Sigmoid colon (tissue), 7 donors: ENCODE results near the gene PRAC2. TPM values are rescaled to one million over a fixed set of nuclear protein-coding genes. Genes with fewer than 3 reads are reported as not detected.

Source experiments
- DNase-seq: peaks from one replicate; pipeline ENCODE4 v3.0.0-alpha.2; 2019
- H3K27ac ChIP-seq, 4 donors: fragments of 200-600 bp; sonication (generic); one replicate each; pipeline ENCODE4 v1.5.1; 2016 to 2019; ENCODE audit warnings: mild to moderate bottlenecking in 1 of 4
- H3K27me3 ChIP-seq, 3 donors: fragments of 200-600 bp; sonication (generic); one replicate each; pipeline ENCODE4 v1.5.1; 2019; ENCODE audit warnings: mild to moderate bottlenecking in 1 of 3
- H3K36me3 ChIP-seq, 4 donors: fragments of 200-600 bp; sonication (generic); one replicate each; pipeline ENCODE4 v1.5.1; 2016 to 2019
- H3K4me1 ChIP-seq, 4 donors: fragments of 200-600 bp; sonication (generic); one replicate each; pipeline ENCODE4 v1.5.1; 2017 to 2019
- H3K4me3 ChIP-seq, 4 donors: fragments of 200-600 bp; sonication (generic); one replicate each; pipeline ENCODE4 v1.5.1; 2017 to 2019; ENCODE audit warnings: mild to moderate bottlenecking in 2 of 4, moderate library complexity in 1 of 4
- H3K9me3 ChIP-seq, 4 donors: fragments of 200-600 bp in 3 of 4; sonication (generic) in 3 of 4; one replicate each; pipeline versions ENCODE4 v1.5.1 to v1.6.1; 2013 to 2019
- CTCF ChIP-seq, 4 experiments: fragments of 450-650 bp in 3 of 4; fragments of 200-600 bp in 1 of 4; IDR thresholded peaks; one replicate each; pipeline ENCODE4 v1.5.1; 2016 to 2019; ENCODE audit warnings: antibody characterized with exemption in 4 of 4, mild to moderate bottlenecking in 3 of 4, moderate library complexity in 2 of 4
- EP300 ChIP-seq, 4 donors: sonication (generic); formaldehyde crosslinking; IDR thresholded peaks; one replicate each; pipeline ENCODE4 v1.6.1; 2017; ENCODE audit warnings: antibody characterized with exemption in 4 of 4
- POLR2A ChIP-seq, 2 donors: fragments of 450-650 bp; IDR thresholded peaks; one replicate each; pipeline ENCODE4 v1.6.1; 2016; ENCODE audit warnings: antibody characterized with exemption in 2 of 2, mild to moderate bottlenecking in 2 of 2, moderate library complexity in 2 of 2
- POLR2AphosphoS5 ChIP-seq, 4 donors: sonication (generic); formaldehyde crosslinking; IDR thresholded peaks; one replicate each; pipeline ENCODE4 v1.6.1; 2017; ENCODE audit warnings: antibody characterized with exemption in 4 of 4
- WGBS, 2 donors: extraction: QIAGEN DNeasy Blood & Tissue Kit; methylation state at CpG; one replicate each; pipeline ENCODE4 v1.1.7; 2013; 5-methylcytosine and 5-hydroxymethylcytosine counted together
- intact Hi-C: fragments of 100-400 bp; cut with DNase I; formaldehyde crosslinking; loops from one replicate; pipeline ENCODE4 v1.15.1; 2023
- polyA plus RNA-seq, 3 donors: library from polyadenylated mRNA; stranded (reverse); fragments of 200-250 nt; gene quantifications; one replicate each; pipeline ENCODE4 v1.2.3, GENCODE V29; 2013
- total RNA-seq, 4 donors: library from RNA; depleted of rRNA; stranded (reverse); fragments of >200 nt; gene quantifications; one replicate each; pipeline ENCODE4 v1.1.0, GENCODE V29; 2016
- donor health status: healthy with polysubstance abuse.
- donor health status: Bipolar disorder and iron deficiency.
- donor health status: healthy.

PRAC2 gene
- total and polyA plus RNA-seq, 7 donors = 2.1 to 20.3 (median 12.4) TPM; not detected in 3

GRCh38 chr17:48681609-48682008 lies 41.4 kb upstream of the PRAC2 start:
- TF ChIP-seq POLR2AphosphoS5 (IDR thresholded peaks at IDR 0.05) (no peak), POLR2A (IDR thresholded peaks at IDR 0.05) (no peak), CTCF (IDR thresholded peaks at IDR 0.05) (no peak), EP300 (IDR thresholded peaks at IDR 0.05) (no peak)
- no peak for DNase-seq
- intact Hi-C loops = no loop called here
- peaks cover 0 to 7% (median 6%) of the 10 kb centered on the region in 4 donors for H3K4me1 ChIP-seq
- WGBS, 2 donors = 96% methylated on average over 1 of the region's 1 CpG
- no peak overlapping the region for H3K4me3 ChIP-seq
- no peaks in the 10 kb centered on the region for H3K9me3 ChIP-seq
- peaks cover 3 to 33% (median 8%) of the 10 kb centered on the region in 3 donors for H3K27me3 ChIP-seq
- H3K27ac ChIP-seq = no peak overlapping the region
- no peaks in the 10 kb centered on the region for H3K36me3 ChIP-seq

GRCh38 chr17:48690655-48691054 lies 32.3 kb upstream of the PRAC2 start:
- 87% methylated on average over 5 of the region's 5 CpGs for WGBS, 2 donors
- DNase-seq = no peak
- Histone ChIP-seq H3K36me3 (no peaks in the 10 kb centered on the region), H3K27ac (no peak overlapping the region), H3K4me3 (no peak overlapping the region), H3K4me1 (no peaks in the 10 kb centered on the region), H3K27me3 (peaks cover 0 to 12% (median under 1%) of the 10 kb centered on the region in 3 donors), H3K9me3 (no peaks in the 10 kb centered on the region)
- intact Hi-C loops = no loop called here
- TF ChIP-seq CTCF (IDR thresholded peaks at IDR 0.05) (no peak), EP300 (IDR thresholded peaks at IDR 0.05) (no peak), POLR2AphosphoS5 (IDR thresholded peaks at IDR 0.05) (no peak), POLR2A (IDR thresholded peaks at IDR 0.05) (no peak)

- DNase-seq = no peak
- Histone ChIP-seq H3K36me3 (no peaks in the 10 kb centered on the region), H3K9me3 (no peaks in the 10 kb centered on the region), H3K27ac (no peak overlapping the region), H3K4me3 (no peak overlapping the region), H3K4me1 (no peaks in the 10 kb centered on the region), H3K27me3 (peaks cover 0 to 17% (median 9%) of the 10 kb centered on the region in 3 donors)
- no peak for TF ChIP-seq POLR2A (IDR thresholded peaks at IDR 0.05)
- no peak for TF ChIP-seq EP300 (IDR thresholded peaks at IDR 0.05)
- TF ChIP-seq POLR2AphosphoS5 (IDR thresholded peaks at IDR 0.05) = no peak
- no peak for TF ChIP-seq CTCF (IDR thresholded peaks at IDR 0.05)
- intact Hi-C loops = no loop called here
- WGBS, 2 donors = 90 to 94% methylated on average over 1 of the region's 1 CpG
Observed at GRCh38 chr17:48692049-48692448, 30.9 kb upstream of the PRAC2 start.

- no peak overlapping the region for H3K4me3 ChIP-seq
- H3K9me3 ChIP-seq = no peaks in the 10 kb centered on the region
- TF ChIP-seq POLR2A (IDR thresholded peaks at IDR 0.05) = no peak
- TF ChIP-seq CTCF (IDR thresholded peaks at IDR 0.05) = no peak
- no peak for TF ChIP-seq POLR2AphosphoS5 (IDR thresholded peaks at IDR 0.05)
- no peak for TF ChIP-seq EP300 (IDR thresholded peaks at IDR 0.05)
- no peaks in the 10 kb centered on the region for H3K4me1 ChIP-seq
- WGBS, 2 donors = 64 to 69% methylated on average over 1 of the region's 1 CpG
- H3K27ac ChIP-seq = no peak overlapping the region
- H3K36me3 ChIP-seq = no peaks in the 10 kb centered on the region
- no peak for DNase-seq
- peaks cover 0 to 22% (median 9%) of the 10 kb centered on the region in 3 donors for H3K27me3 ChIP-seq
- intact Hi-C loops = no loop called here
Observed at GRCh38 chr17:48693178-48693577, 29.8 kb upstream of the PRAC2 start.

GRCh38 chr17:48701864-48702532 lies 21.0 kb upstream of the PRAC2 start:
- no peak overlapping the region for H3K27ac ChIP-seq
- H3K9me3 ChIP-seq = no peaks in the 10 kb centered on the region
- no peaks in the 10 kb centered on the region for H3K4me1 ChIP-seq
- TF ChIP-seq EP300 (IDR thresholded peaks at IDR 0.05) (no peak), CTCF (IDR thresholded peaks at IDR 0.05) (no peak), POLR2AphosphoS5 (IDR thresholded peaks at IDR 0.05) (no peak), POLR2A (IDR thresholded peaks at IDR 0.05) (no peak)
- H3K27me3 ChIP-seq = peaks cover 0 to 70% (median 8%) of the 10 kb centered on the region in 3 donors
- intact Hi-C loops = no loop called here
- no peak overlapping the region for H3K4me3 ChIP-seq
- no peak for DNase-seq
- WGBS, 2 donors = 96 to 97% methylated on average over 10 of the region's 10 CpGs
- H3K36me3 ChIP-seq = no peaks in the 10 kb centered on the region
